H1 (cell line): ENCODE measurements around the gene HADHA. TPM values are rescaled to one million over a fixed set of nuclear protein-coding genes. Genes with fewer than 3 reads are reported as not detected.

Experiments
- CTCF ChIA-PET: fragments of 300-600 bp; sonication (Branson Sonifier 250); formaldehyde crosslinking; loops from one replicate; lab custom pipeline; 2021; ENCODE audit not compliant: partially characterized antibody; lab: Charles Lee
- POLR2A ChIA-PET: fragments of 300-600 bp; sonication (Branson Sonifier 250); formaldehyde crosslinking; loops from one replicate; lab custom pipeline; 2021; ENCODE audit warnings: inconsistent platforms; ENCODE audit not compliant: partially characterized antibody; lab: Charles Lee
- DNase-seq, 2 experiments: peaks; one replicate each; pipeline versions ENCODE4 v3.0.0 to v3.0.0-alpha.2; 2010 to 2022; ENCODE audit warnings: low spot score in 2 of 2, low read depth in 1 of 2, mixed read lengths in 1 of 2
- FAIRE-seq: peaks from 2 replicates; lab custom pipeline; 2011; peaks lifted over from hg19 to GRCh38; lab: Jason Lieb, UNC
- H2AFZ ChIP-seq: 2 replicates; pipeline ENCODE4 v1.8.1; 2012; ENCODE audit warnings: low read length, inconsistent platforms
- H2AK5ac ChIP-seq: 2 replicates; pipeline ENCODE4 v1.6.1; 2013; ENCODE audit warnings: low read depth, low read length
- H2BK120ac ChIP-seq: replicated peaks from 2 replicates; pipeline ENCODE3; 2013; ENCODE audit warnings: low read depth, low read length, inconsistent platforms
- H2BK12ac ChIP-seq: 2 replicates; pipeline ENCODE4 v1.6.1; 2013; ENCODE audit warnings: low read depth, low read length
- H2BK15ac ChIP-seq: 2 replicates; pipeline ENCODE4 v1.6.1; 2013; ENCODE audit warnings: low read length
- H2BK20ac ChIP-seq: 2 replicates; pipeline ENCODE4 v1.6.1; 2013; ENCODE audit warnings: low read length
- H2BK5ac ChIP-seq: 2 replicates; pipeline ENCODE4 v1.6.1; 2013; ENCODE audit warnings: low read depth, low read length
- H3K14ac ChIP-seq: 2 replicates; pipeline ENCODE4 v1.6.1; 2013; ENCODE audit warnings: inconsistent platforms; ENCODE audit not compliant: insufficient read length
- H3K18ac ChIP-seq: 2 replicates; pipeline ENCODE4 v1.6.1; 2013; ENCODE audit warnings: low read length; ENCODE audit errors: extremely low read depth
- H3K23ac ChIP-seq: 2 replicates; pipeline ENCODE4 v1.6.1; 2013; ENCODE audit warnings: inconsistent platforms; ENCODE audit not compliant: insufficient read length
- H3K23me2 ChIP-seq: 2 replicates; pipeline ENCODE4 v1.6.1; 2013; ENCODE audit warnings: low read depth, low read length
- H3K27ac ChIP-seq: 2 replicates; pipeline ENCODE4 v1.6.1; 2011; ENCODE audit warnings: low read depth, low read length, inconsistent platforms
- H3K27me3 ChIP-seq, 4 experiments: replicated peaks in 1 of 4; 1 replicate in 1 of 4; 2 replicates in 3 of 4; pipeline versions ENCODE4 v1.6.1 to v1.8.1; 2011 to 2013; ENCODE audit warnings: low read length in 3 of 4, mild to moderate bottlenecking in 3 of 4, inconsistent platforms in 2 of 4, mixed read lengths in 2 of 4, moderate library complexity in 1 of 4; ENCODE audit not compliant: control insufficient read depth in 3 of 4, insufficient read depth in 3 of 4; ENCODE audit errors: extremely low read depth in 1 of 4
- H3K36me3 ChIP-seq, 4 experiments: 2 replicates each; pipeline versions ENCODE4 v1.6.1 to v1.8.1; 2011 to 2013; ENCODE audit warnings: mild to moderate bottlenecking in 4 of 4, low read length in 3 of 4, moderate library complexity in 2 of 4, control low read depth in 1 of 4, inconsistent platforms in 1 of 4; ENCODE audit not compliant: insufficient read depth in 4 of 4, control insufficient read depth in 2 of 4
- H3K4ac ChIP-seq: replicated peaks from 2 replicates; pipeline ENCODE3; 2013; ENCODE audit warnings: low read length, low read depth, mixed read lengths, inconsistent platforms; ENCODE audit not compliant: insufficient read length
- H3K4me1 ChIP-seq, 4 experiments: replicated peaks in 1 of 4; 1 replicate in 1 of 4; 2 replicates in 3 of 4; pipeline versions ENCODE4 v1.6.1 to v1.8.1; 2011 to 2013; ENCODE audit warnings: low read length in 3 of 4, inconsistent platforms in 2 of 4, mixed read lengths in 1 of 4; ENCODE audit not compliant: insufficient read depth in 4 of 4, control insufficient read depth in 3 of 4
- H3K4me2 ChIP-seq, 2 experiments: 2 replicates each; pipeline versions ENCODE4 v1.6.1 to v1.8.1; 2011 to 2013; ENCODE audit warnings: low read depth in 2 of 2, low read length in 2 of 2, control low read depth in 1 of 2, inconsistent platforms in 1 of 2, mild to moderate bottlenecking in 1 of 2; ENCODE audit not compliant: insufficient read depth in 1 of 2
- H3K4me3 ChIP-seq, 4 experiments: fragments of 200-600, 300-600 bp in 1 of 4; sonication (generic), shearing (Covaris generic), sonication (Bioruptor Twin) in 1 of 4; 2 replicates each; pipeline versions ENCODE4 v1.5.1 to v1.8.1; 2011 to 2016; ENCODE audit warnings: low read length in 4 of 4, low read depth in 3 of 4, control low read depth in 2 of 4, inconsistent platforms in 2 of 4, mild to moderate bottlenecking in 2 of 4, mixed read lengths in 1 of 4, moderate library complexity in 1 of 4; ENCODE audit not compliant: insufficient read depth in 2 of 4; ENCODE audit errors: extremely low read depth in 1 of 4
- H3K56ac ChIP-seq: replicated peaks from 2 replicates; pipeline ENCODE3; 2013; ENCODE audit warnings: low read depth, mild to moderate bottlenecking, mixed read lengths, low read length, inconsistent platforms; ENCODE audit not compliant: insufficient read length
- H3K79me1 ChIP-seq: 2 replicates; pipeline ENCODE4 v1.6.1; 2013; ENCODE audit warnings: low read depth, low read length, control low read depth
- H3K79me2 ChIP-seq, 2 experiments: 2 replicates each; pipeline versions ENCODE4 v1.6.1 to v1.8.1; 2012 to 2013; ENCODE audit warnings: low read length in 2 of 2, mild to moderate bottlenecking in 2 of 2, inconsistent platforms in 1 of 2; ENCODE audit not compliant: insufficient read depth in 2 of 2, control insufficient read depth in 1 of 2
- H3K9ac ChIP-seq, 4 experiments: replicated peaks in 1 of 4; 1 replicate in 1 of 4; 2 replicates in 3 of 4; pipeline versions ENCODE4 v1.6.1 to v1.8.1; 2011 to 2013; ENCODE audit warnings: low read depth in 3 of 4, low read length in 3 of 4, control low read depth in 2 of 4, mild to moderate bottlenecking in 2 of 4, moderate library complexity in 2 of 4, inconsistent platforms in 1 of 4; ENCODE audit errors: extremely low read depth in 1 of 4
- H3K9me3 ChIP-seq, 2 experiments: 2 replicates each; pipeline versions ENCODE4 v1.6.1 to v1.8.1; 2012 to 2013; ENCODE audit warnings: mild to moderate bottlenecking in 2 of 2, moderate library complexity in 2 of 2, control low read depth in 1 of 2, inconsistent platforms in 1 of 2, low read depth in 1 of 2, low read length in 1 of 2, mixed read lengths in 1 of 2; ENCODE audit not compliant: insufficient read depth in 2 of 2
- H4K20me1 ChIP-seq, 2 experiments: replicated peaks in 1 of 2; 2 replicates each; pipeline versions ENCODE3 to v1.8.1; 2011 to 2013; ENCODE audit warnings: inconsistent platforms in 2 of 2, low read length in 2 of 2, mild to moderate bottlenecking in 1 of 2; ENCODE audit not compliant: insufficient read depth in 2 of 2, control insufficient read depth in 1 of 2
- H4K5ac ChIP-seq: 2 replicates; pipeline ENCODE4 v1.6.1; 2013; ENCODE audit warnings: low read length, low read depth, mixed read lengths, inconsistent platforms; ENCODE audit not compliant: insufficient read length
- H4K8ac ChIP-seq: 2 replicates; pipeline ENCODE4 v1.8.0; 2013; ENCODE audit warnings: mild to moderate bottlenecking, moderate library complexity, low read length, inconsistent platforms; ENCODE audit not compliant: insufficient read depth; ENCODE audit errors: extremely low read depth
- H4K91ac ChIP-seq: replicated peaks from 2 replicates; pipeline ENCODE3; 2013; ENCODE audit warnings: low read length, mixed read lengths, inconsistent platforms; ENCODE audit not compliant: insufficient read length
- JUND ChIP-seq: IDR thresholded peaks from 2 replicates; pipeline ENCODE4 v1.6.1; 2011; ENCODE audit warnings: mild to moderate bottlenecking, improper control_type of control experiment, low read length
- KDM1A ChIP-seq: fragments of 200-600, 300-600 bp; sonication (generic); IDR thresholded peaks from 2 replicates; pipeline ENCODE4 v1.7.1; 2016; ENCODE audit warnings: mild to moderate bottlenecking, low read length, borderline replicate concordance
- POLR2AphosphoS5 ChIP-seq: IDR thresholded peaks from 2 replicates; pipeline ENCODE4 v1.6.1; 2011; ENCODE audit warnings: low read depth, low read length
- RFX5 ChIP-seq: IDR thresholded peaks from 2 replicates; pipeline ENCODE4 v1.6.1; 2011; ENCODE audit warnings: low read depth, low read length, improper control_type of control experiment, borderline replicate concordance
- RXRA ChIP-seq: IDR thresholded peaks from 2 replicates; pipeline ENCODE4 v1.6.1; 2011; ENCODE audit warnings: low read depth, mild to moderate bottlenecking, low read length, moderate library complexity; ENCODE audit not compliant: insufficient read depth
- TAF7 ChIP-seq: optimal IDR thresholded peaks from 2 replicates; pipeline ENCODE3; 2011; ENCODE audit warnings: low read depth, mild to moderate bottlenecking, inconsistent platforms, low read length, moderate library complexity, borderline replicate concordance
- WGBS, 2 experiments: shearing (Covaris generic) in 1 of 2; methylation state at CpG; one replicate each; pipeline versions ENCODE4 v1.1.6 to v1.1.7; 2013 to 2015; ENCODE audit warnings: low lambda C conversion rate in 2 of 2, mixed read lengths in 2 of 2, inconsistent platforms in 1 of 2, low coverage in 1 of 2, missing lambda C conversion rate in 1 of 2; ENCODE audit not compliant: insufficient replicate concordance in 2 of 2, insufficient coverage in 1 of 2, insufficient read length in 1 of 2; ENCODE audit errors: extremely low coverage in 1 of 2, missing lambda C conversion rate in 1 of 2; 5-methylcytosine and 5-hydroxymethylcytosine counted together
- polyA plus RNA-seq, 7 experiments: library from polyadenylated mRNA; depleted of rRNA in 3 of 7; stranded (reverse) in 5 of 7; unstranded in 2 of 7; fragments of >200 nt in 5 of 7; fragments of 200-250 nt in 2 of 7; gene quantifications; 1 replicate in 5 of 7; 2 replicates in 1 of 7; 4 replicates in 1 of 7; pipeline versions ENCODE4 v1.2.1 to v1.2.3, GENCODE V29; 2011 to 2013; ENCODE audit warnings: missing spikeins in 2 of 7, mixed read lengths in 2 of 7
- total RNA-seq: library from RNA; stranded (reverse); fragmentation: NEBNext Ultra II Directional; extraction: Animal tissue kit (Norgen Biotek cat#: 25700); gene quantifications from 2 replicates; pipeline ENCODE4 v1.2.1, GENCODE V29; 2021
- TF ChIP-seq, protein P1 (sequence below): IDR thresholded peaks from 2 replicates; pipeline ENCODE4 v1.6.1; 2012; ENCODE audit warnings: low read length, inconsistent platforms

HADHA gene
- total and polyA plus RNA-seq, 2 of the 8 experiments (the other 6 are each of a cell fraction or from before 2014, with no cell fraction given), result 64.6 to 131 TPM

DNA sequence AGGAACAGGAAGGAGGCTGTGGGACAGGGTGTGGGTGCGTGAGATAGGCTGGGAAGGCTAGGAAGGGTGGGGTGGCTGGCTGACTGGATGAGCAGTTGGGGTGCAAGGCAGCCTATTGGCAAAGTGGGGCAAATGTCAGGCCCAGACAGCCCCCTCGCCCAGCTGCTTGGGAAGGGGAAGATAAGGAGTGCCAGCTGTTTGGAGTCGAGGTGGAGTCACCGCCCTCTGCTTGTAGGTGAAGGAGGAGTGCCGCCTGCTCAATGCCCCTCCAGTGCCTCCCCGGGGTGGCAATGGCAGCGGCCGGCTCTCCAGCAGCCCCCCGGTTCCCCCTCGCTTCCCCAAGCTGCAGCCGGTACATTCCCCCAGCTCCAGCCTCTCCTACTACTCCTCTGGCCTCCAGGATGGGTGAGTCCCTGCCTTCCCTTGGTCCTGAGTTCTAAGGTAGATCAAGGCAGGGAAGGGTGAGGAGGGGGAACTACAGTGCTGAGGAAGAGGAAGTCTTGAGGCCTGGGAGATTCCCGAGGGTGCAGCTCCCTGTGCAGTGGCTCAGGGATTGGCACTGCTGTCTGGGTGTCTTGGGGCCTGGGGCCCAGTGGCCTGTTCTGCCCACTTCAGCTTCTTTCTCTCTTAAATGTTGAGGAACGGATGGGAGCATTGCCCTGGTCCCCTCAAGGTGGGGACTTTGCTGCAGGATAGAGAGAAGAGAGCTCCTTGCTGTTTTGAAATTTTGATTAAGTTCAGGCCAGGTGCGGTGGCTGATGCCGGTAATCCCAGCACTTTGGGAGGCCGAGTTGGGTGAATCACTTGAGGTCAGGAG lies 58.3 kb downstream of the HADHA start:
- FAIRE-seq, result no peak
- Histone ChIP-seq H4K8ac (peak overlapping the region; percentile 43; the same call in 1 of the 2 replicates), H3K18ac (no peak overlapping the region), H2BK15ac (no peak overlapping the region), H3K23ac (no peak overlapping the region), H2BK120ac (no peak overlapping the region), H3K14ac (no peak overlapping the region), H3K79me2 (no peaks in the 10 kb centered on the region), H3K4me3 (peak overlapping the region in 1 of 4 experiments; percentile 77; a peak in 1 of 8 replicates), H3K27ac (no peak overlapping the region), H2BK12ac (0 out of 2 replicates have a peak overlapping the region, but pooled peaks have one; percentile 39), H2AK5ac (no peak overlapping the region), H3K36me3 (peaks cover 0 to 14% (median 11%) of the 10 kb centered on the region in 4 experiments; a peak in 4 of 8 replicates), H3K9ac (no peak overlapping the region), H3K4me2 (peak overlapping the region in 1 of 2 experiments; percentile 59; a peak in 2 of 4 replicates), H3K4ac (no peak overlapping the region), H2AFZ (no peak overlapping the region), H2BK5ac (no peak overlapping the region), H3K23me2 (peaks cover 3% of the 10 kb centered on the region; the same call in 1 of the 2 replicates), H4K20me1 (peaks cover 0 to 2% of the 10 kb centered on the region in 2 experiments), H3K9me3 (no peaks in the 10 kb centered on the region), H4K5ac (no peak overlapping the region), H3K56ac (no peak overlapping the region), H4K91ac (no peak overlapping the region), H3K79me1 (peaks cover 2% of the 10 kb centered on the region; the same call in 1 of the 2 replicates), H2BK20ac (no peak overlapping the region), H3K27me3 (peaks cover 0 to 6% (median 3%) of the 10 kb centered on the region in 4 experiments; a peak in 2 of 7 replicates), H3K4me1 (peaks cover 0 to 8% (median 2%) of the 10 kb centered on the region in 4 experiments; a peak in 5 of 7 replicates)
- no peak for TF ChIP-seq KDM1A
- no peak for TF ChIP-seq TAF7
- TF ChIP-seq POLR2AphosphoS5, result no peak
- no peak for TF ChIP-seq JUND
- TF ChIP-seq, protein P1, sequence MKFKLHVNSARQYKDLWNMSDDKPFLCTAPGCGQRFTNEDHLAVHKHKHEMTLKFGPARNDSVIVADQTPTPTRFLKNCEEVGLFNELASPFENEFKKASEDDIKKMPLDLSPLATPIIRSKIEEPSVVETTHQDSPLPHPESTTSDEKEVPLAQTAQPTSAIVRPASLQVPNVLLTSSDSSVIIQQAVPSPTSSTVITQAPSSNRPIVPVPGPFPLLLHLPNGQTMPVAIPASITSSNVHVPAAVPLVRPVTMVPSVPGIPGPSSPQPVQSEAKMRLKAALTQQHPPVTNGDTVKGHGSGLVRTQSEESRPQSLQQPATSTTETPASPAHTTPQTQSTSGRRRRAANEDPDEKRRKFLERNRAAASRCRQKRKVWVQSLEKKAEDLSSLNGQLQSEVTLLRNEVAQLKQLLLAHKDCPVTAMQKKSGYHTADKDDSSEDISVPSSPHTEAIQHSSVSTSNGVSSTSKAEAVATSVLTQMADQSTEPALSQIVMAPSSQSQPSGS, result no peak
- TF ChIP-seq RXRA, result no peak
- no peak for TF ChIP-seq RFX5
- CTCF ChIA-PET, result interaction anchor here (0.7 to 2.5 kb wide), 9 partner anchors 11 to 317 kb away, joined by 3 to 23 read pairs (median 4); partner anchors contain the start of gene GAREM2
- 89% methylated on average over 16 of the region's 16 CpGs; no CpG with 5 or more reads in 1 of the 2 experiments for WGBS, 2 experiments
- POLR2A ChIA-PET, result interaction anchor here (0.6 to 7.0 kb wide), 7 partner anchors 8 to 276 kb away, joined by 3 to 65 read pairs (median 3); partner anchors contain the start of genes GAREM2, HADHA and HADHB
- DNase-seq, result no peak
